ENCODE results near the gene PDE7B.
A peak's percentile ranks its signal among the peaks of the same experiment; 100 is the strongest.

Gene PDE7B

GRCh38 chr6:136189104-136189503 is 337.6 kb downstream of the PDE7B start:
- H3K4me3 ChIP-seq (ENCODE audit: low read depth, low read length) = no peak overlapping the region

GRCh38 chr6:136191606-136192312 is 340.3 kb downstream of the PDE7B start:
- DNase-seq (ENCODE audit: low read depth) = no peak
- TF ChIP-seq CTCF (IDR thresholded peaks at IDR 0.05; ENCODE audit: control insufficient read depth, extremely low read depth, insufficient read depth) = no peak
- no peak overlapping the region for H3K4me3 ChIP-seq (ENCODE audit: low read depth, low read length)

More at GRCh38 chr6:136189104-136189503, 337.6 kb downstream of the PDE7B start:
- TF ChIP-seq CTCF (IDR thresholded peaks at IDR 0.05; ENCODE audit: control insufficient read depth, extremely low read depth, insufficient read depth) = no peak
- DNase-seq (ENCODE audit: low read depth) = no peak

GRCh38 chr6:136192902-136193301 is 341.4 kb downstream of the PDE7B start:
- DNase-seq (ENCODE audit: low read depth) = no peak
- TF ChIP-seq CTCF (IDR thresholded peaks at IDR 0.05; ENCODE audit: control insufficient read depth, extremely low read depth, insufficient read depth) = no peak
- H3K4me3 ChIP-seq (ENCODE audit: low read depth, low read length) = no peak overlapping the region

- no peak overlapping the region for H3K4me3 ChIP-seq (ENCODE audit: low read depth, low read length)
- DNase-seq (ENCODE audit: low read depth) = peak; percentile 13
- peak; percentile 57 for TF ChIP-seq CTCF (IDR thresholded peaks at IDR 0.05; ENCODE audit: control insufficient read depth, extremely low read depth, insufficient read depth)
These were observed 350.2 kb downstream of the PDE7B start for GRCh38 chr6:136201732-136202131.

GRCh38 chr6:136208783-136209182 is 357.3 kb downstream of the PDE7B start:
- H3K4me3 ChIP-seq (ENCODE audit: low read depth, low read length) = no peak overlapping the region
- no peak for DNase-seq (ENCODE audit: low read depth)
- no peak for TF ChIP-seq CTCF (IDR thresholded peaks at IDR 0.05; ENCODE audit: control insufficient read depth, extremely low read depth, insufficient read depth)

GRCh38 chr6:136209496-136209895 is 358.0 kb downstream of the PDE7B start:
- H3K4me3 ChIP-seq (ENCODE audit: low read depth, low read length) = no peak overlapping the region
- DNase-seq (ENCODE audit: low read depth) = no peak
- no peak for TF ChIP-seq CTCF (IDR thresholded peaks at IDR 0.05; ENCODE audit: control insufficient read depth, extremely low read depth, insufficient read depth)
